Adipocyte (in vitro differentiated cells): Measurements from ENCODE around the gene ZCCHC17.
"Not testable (repeated sequence)": the region's sequence is repeated elsewhere in the genome, so short reads cannot be mapped to it uniquely, and the experiment has no call there.

Experiments
- DNase-seq: peaks from one replicate; pipeline ENCODE4 v3.0.0-alpha.2; 2015; ENCODE audit warnings: low read depth
- H3K27me3 ChIP-seq: replicated peaks from 2 replicates; pipeline ENCODE4 v1.7.0; 2013; ENCODE audit warnings: mild to moderate bottlenecking, low read length, moderate library complexity; ENCODE audit not compliant: control insufficient read depth, insufficient read depth
- H3K36me3 ChIP-seq: 2 replicates; pipeline ENCODE4 v1.7.0; 2013; ENCODE audit warnings: low read length, mild to moderate bottlenecking, moderate library complexity; ENCODE audit not compliant: control insufficient read depth, insufficient read depth, severe bottlenecking
- H3K4me1 ChIP-seq: 2 replicates; pipeline ENCODE4 v1.7.0; 2013; ENCODE audit warnings: mild to moderate bottlenecking, low read length, moderate library complexity; ENCODE audit not compliant: control insufficient read depth, insufficient read depth
- H3K4me3 ChIP-seq: 2 replicates; pipeline ENCODE4 v1.7.0; 2013; ENCODE audit warnings: mild to moderate bottlenecking, low read length, moderate library complexity
- H3K9ac ChIP-seq: 2 replicates; pipeline ENCODE4 v1.7.0; 2013; ENCODE audit warnings: mild to moderate bottlenecking, low read length, moderate library complexity
- H3K9me3 ChIP-seq: 2 replicates; pipeline ENCODE4 v1.7.0; 2013; ENCODE audit warnings: mild to moderate bottlenecking, low read length, moderate library complexity; ENCODE audit not compliant: control insufficient read depth

Gene ZCCHC17

DNA sequence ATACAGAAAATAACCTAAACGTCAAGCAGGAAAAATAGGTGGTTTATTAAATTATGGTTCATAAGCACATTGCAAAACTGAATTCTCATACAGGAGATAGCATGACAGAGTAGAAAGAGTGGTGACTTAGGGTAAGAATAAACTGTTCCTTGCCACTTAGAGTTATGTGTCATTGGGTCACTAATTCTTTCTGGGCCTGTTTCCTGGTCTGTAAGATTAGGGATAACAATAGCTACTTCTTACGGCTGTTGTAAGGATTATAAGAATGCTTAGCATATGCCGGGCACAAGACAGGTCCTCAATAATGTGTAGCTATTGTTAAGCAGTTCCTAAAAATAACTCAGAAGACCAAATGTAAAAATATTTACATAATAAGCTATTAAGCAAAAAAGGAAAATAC, 24.5 kb upstream of the ZCCHC17 start:
- DNase-seq, result no peak
- H3K9me3 ChIP-seq, result no peaks in the 10 kb centered on the region
- H3K4me1 ChIP-seq, result no peaks in the 10 kb centered on the region
- H3K4me3 ChIP-seq, result no peak overlapping the region
- no peaks in the 10 kb centered on the region for H3K27me3 ChIP-seq
- no peak overlapping the region for H3K9ac ChIP-seq
- peaks cover 84% of the 10 kb centered on the region for H3K36me3 ChIP-seq

DNA sequence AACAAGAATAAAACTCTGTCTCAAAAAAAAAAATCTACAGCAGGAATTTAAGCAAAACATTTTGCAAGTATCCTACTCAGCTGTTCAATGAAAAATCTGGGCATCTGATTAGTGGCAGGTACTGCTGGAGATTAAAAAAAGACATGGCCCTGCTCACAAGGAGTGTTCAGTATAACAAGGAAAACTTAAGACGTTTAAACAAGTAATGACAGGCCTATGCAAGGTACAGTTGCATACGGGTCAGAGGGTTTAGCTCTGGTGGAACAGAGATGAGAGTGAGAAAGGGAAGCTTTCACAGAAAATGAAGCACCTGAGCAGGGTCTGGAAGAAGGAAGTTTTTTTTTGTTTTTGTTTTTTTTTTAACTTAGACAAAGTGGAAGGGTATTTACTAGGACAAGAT, 23.2 kb upstream of the ZCCHC17 start:
- Histone ChIP-seq H3K27me3 (no peaks in the 10 kb centered on the region), H3K9ac (no peak overlapping the region), H3K9me3 (no peaks in the 10 kb centered on the region), H3K36me3 (peaks cover 84% of the 10 kb centered on the region), H3K4me1 (no peaks in the 10 kb centered on the region), H3K4me3 (no peak overlapping the region)
- no peak for DNase-seq

DNA sequence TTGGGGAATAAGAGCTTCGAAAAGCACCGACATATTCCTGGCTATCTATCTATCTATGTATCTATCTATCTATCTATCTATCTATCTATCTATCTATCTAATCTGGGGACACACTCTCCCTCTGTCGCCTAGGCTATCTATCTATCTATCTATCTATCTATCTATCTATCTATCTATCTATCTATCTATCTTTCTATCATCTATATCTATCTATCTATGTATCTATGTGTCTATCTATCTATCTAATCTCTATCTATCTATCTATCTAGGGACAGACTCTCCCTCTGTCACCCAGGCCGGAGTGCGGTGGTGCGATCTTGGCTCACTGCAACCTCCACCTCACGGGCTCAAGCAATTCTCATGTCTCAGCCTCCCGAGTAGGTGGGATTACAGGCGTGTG, 14.4 kb upstream of the ZCCHC17 start:
- not testable (repeated sequence) for DNase-seq, H3K4me3 ChIP-seq, H3K4me1 ChIP-seq, H3K9ac ChIP-seq, H3K27me3 ChIP-seq, H3K9me3 ChIP-seq
- peaks cover 71% of the 10 kb centered on the region for H3K36me3 ChIP-seq

DNA sequence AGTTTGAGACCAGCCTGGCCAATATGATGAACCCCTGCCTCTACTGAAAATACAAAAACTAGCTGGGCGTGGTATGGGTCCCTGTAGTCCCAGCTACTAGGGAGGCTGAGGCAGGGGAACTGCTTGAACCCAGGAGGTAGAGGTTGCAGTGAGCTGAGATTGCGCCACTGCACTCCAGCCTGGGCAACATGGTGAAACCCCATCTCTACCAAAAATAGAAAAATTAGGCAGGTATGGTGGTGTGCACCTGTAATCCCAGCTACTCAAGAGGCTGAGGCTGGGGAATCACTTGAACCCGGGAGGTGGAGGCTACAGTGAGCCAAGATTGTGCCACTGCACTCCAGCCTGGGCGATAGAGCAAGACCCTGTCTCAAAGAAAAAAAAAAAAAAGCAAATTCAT, 9.0 kb upstream of the ZCCHC17 start:
- not testable (repeated sequence) for H3K4me3 ChIP-seq, H3K4me1 ChIP-seq, H3K27me3 ChIP-seq, DNase-seq, H3K9me3 ChIP-seq, H3K9ac ChIP-seq
- H3K36me3 ChIP-seq, result peaks cover 75% of the 10 kb centered on the region

DNA sequence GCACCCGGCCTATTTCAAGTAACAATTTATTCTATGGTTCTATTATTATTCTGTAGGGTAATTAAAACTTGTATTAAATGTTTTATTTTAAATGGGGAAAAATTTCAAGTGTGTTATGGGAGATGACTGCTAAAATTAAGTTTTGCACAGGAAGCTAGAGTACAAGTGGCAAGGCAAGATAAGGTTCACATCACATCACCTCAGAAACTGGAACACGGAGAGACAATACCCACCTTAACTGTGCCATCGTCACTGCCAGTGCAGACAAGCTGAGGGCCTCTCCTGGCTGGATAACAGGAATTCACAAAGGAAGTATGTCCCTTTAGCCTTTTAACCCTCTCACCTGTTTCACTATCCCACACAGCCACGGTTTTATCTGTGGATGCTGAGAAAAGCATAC, 7.8 kb upstream of the ZCCHC17 start:
- H3K36me3 ChIP-seq, result peaks cover 76% of the 10 kb centered on the region
- H3K27me3 ChIP-seq, result no peaks in the 10 kb centered on the region
- no peak for DNase-seq

DNA sequence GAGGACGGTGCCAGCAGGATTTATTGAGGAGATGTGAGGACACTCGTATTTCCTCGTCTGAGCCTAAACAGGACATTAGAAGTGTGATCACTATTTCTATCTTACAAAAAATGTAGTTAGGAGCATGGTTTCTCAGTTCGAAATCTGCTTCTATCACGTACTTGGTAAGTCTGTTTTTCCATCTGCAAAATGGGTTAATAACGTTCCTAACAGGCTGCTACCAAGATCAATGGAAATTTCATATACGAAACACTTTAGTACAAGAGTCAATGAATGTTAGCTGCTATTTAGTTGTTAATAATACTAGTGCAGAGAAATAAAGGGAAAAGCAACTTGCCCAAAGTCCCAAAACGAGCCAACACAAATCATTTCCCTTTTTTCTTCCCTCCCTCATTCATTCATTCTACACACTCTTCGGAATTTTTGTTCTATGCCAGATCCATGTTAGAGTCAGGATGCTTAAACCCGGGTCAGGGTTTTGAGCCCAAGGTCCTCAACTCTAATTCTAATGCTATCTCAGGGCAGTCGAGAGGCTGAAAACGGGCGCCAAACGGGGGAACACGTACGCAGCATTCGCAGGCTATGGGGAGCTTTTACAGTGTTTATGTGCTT, 852 bp upstream of the ZCCHC17 start:
- Histone ChIP-seq H3K4me1 (peaks cover 29% of the 10 kb centered on the region), H3K9me3 (no peaks in the 10 kb centered on the region), H3K4me3 (peak overlapping the region; percentile 96), H3K9ac (peak overlapping the region; percentile 97), H3K27me3 (no peaks in the 10 kb centered on the region), H3K36me3 (peaks cover 26% of the 10 kb centered on the region)
- DNase-seq, result no peak

More for the DNA sequence above, 7.8 kb upstream of the ZCCHC17 start:
- Histone ChIP-seq H3K4me1 (no peaks in the 10 kb centered on the region), H3K9ac (no peak overlapping the region), H3K4me3 (no peak overlapping the region), H3K9me3 (no peaks in the 10 kb centered on the region)

DNA sequence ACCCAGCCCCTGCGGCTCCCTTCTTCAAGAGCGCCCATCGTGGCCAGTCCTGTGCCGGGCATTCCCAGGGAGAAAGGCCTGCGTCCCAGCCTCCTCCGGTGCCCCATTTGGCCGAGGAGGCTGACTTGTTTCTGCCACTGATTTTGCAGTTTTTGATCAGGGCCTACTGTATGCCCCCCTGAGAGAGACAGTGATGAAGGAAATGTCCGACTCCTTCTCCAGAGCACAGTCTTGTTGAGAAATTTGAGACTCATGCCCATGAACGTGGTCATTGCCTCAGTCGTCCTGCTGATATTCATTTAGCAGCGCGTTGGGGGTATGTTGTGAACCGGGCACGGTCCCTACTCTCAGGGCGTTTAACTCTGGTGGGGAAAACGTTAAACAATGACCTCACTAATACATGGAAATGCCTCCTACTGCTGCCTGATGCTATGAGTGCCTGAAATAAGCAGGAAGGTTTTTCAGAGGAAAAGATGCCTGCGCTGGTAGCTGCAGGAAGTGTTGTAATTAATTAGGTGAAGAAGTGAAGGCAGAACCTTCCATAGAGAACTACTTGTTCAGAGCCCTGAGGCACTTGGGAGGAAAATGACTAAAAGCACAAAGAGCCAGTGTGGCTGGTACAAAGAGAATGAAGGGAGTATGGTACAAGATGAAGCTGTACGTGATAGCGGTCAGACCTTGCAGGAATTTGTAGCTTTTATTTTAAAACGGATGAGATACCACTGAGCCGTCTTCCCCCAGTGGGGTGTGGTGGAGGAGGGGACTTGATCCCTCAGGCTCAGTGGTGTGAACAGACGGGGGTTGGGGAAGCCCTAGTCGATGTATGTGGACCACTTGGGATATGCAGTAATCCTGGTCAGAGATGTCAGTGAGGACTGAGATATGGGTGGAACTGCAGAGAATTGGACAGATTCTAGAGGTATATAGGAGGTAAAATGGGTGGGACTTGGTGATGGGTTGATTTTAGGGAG, 730 bp downstream of the ZCCHC17 start:
- H3K9me3 ChIP-seq, result no peaks in the 10 kb centered on the region
- H3K36me3 ChIP-seq, result peaks cover 11% of the 10 kb centered on the region
- peak; percentile 65 for DNase-seq
- H3K4me3 ChIP-seq, result peak overlapping the region; percentile 96
- no peaks in the 10 kb centered on the region for H3K27me3 ChIP-seq
- H3K4me1 ChIP-seq, result peaks cover 29% of the 10 kb centered on the region
- peak overlapping the region; percentile 97 for H3K9ac ChIP-seq

DNA sequence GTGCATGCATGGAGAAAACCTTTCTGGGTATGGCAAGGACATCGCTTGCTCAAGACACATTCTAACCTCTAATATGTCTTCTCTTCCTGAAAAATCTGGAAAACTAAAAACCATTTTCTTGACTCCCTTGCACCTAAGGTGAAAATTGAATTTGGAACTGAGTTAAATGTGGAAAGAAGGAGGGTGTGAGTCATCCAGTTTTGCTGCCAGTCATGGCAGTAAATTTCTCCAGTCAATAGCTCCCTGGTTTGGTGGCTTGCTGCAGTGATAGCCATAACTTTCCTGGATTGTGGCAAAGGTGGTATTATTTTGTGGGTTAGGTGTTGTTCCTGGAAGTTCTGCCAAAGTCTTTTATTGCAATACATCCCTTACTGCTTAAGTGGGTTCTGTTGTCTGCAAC, 2.5 kb downstream of the ZCCHC17 start:
- Histone ChIP-seq H3K9me3 (no peaks in the 10 kb centered on the region), H3K27me3 (no peaks in the 10 kb centered on the region), H3K4me1 (peaks cover 29% of the 10 kb centered on the region), H3K9ac (no peak overlapping the region), H3K36me3 (no peaks in the 10 kb centered on the region), H3K4me3 (no peak overlapping the region)
- peak; percentile 18 for DNase-seq

DNA sequence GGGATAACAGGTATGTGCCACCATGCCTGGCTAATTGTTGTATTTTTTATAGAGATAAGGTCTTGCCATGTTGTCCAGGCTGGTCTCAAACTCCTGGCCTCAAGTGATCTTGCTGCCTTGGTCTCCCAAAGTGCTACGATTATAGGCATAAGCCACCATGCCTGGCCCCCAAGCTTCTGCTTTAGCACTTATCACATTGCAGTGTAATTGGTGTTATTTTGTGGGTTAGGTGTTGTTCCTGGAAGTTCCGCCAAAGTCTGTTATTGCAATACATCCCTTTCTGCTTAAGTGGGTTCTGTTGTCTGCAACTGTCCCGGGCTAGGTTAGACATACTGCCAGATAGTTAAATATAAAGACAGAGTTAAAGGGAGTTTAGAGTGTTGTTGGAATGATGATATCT, 3.4 kb downstream of the ZCCHC17 start:
- H3K4me1 ChIP-seq, result peaks cover 29% of the 10 kb centered on the region
- no peaks in the 10 kb centered on the region for H3K36me3 ChIP-seq
- H3K9me3 ChIP-seq, result no peaks in the 10 kb centered on the region
- H3K4me3 ChIP-seq, result no peak overlapping the region
- H3K27me3 ChIP-seq, result no peaks in the 10 kb centered on the region
- DNase-seq, result no peak
- no peak overlapping the region for H3K9ac ChIP-seq

DNA sequence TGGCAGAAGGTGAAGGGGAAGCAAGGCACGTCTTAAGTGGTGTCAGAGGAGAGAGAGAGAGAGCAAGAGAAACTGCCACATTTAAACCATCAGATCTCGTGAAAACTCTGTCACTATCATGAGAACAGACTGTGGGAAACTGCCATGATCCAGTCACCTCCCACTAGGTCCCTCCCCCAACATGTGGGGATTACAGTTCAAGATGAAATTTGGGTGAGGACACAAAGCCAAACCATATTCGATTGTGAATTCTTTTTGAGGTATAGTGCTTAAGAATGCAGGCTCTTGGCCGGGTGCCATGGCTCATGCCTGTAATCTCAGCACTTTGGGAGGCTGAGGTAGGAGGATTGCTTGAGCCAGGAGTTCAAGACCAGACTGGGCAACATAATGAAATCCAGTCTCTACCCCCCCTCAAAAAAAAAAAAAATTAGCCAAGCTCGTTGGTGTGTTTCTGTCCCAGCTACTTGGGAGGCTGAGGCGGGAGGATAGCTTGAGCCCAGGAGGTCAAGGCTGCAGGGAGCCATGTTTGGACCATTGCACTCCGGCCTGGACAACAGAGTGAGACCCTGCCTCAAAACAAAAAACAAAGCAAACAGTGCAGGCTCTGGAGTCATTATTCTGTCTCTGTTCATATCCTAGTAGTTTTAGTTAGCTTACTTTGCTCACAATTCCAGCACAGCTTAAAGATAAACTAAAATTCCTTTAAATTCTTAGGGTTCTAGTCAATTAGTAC, 6.0 kb downstream of the ZCCHC17 start:
- Histone ChIP-seq H3K9ac (no peak overlapping the region), H3K4me1 (peaks cover 30% of the 10 kb centered on the region), H3K4me3 (no peak overlapping the region), H3K27me3 (no peaks in the 10 kb centered on the region), H3K36me3 (no peaks in the 10 kb centered on the region), H3K9me3 (no peaks in the 10 kb centered on the region)
- no peak for DNase-seq

DNA sequence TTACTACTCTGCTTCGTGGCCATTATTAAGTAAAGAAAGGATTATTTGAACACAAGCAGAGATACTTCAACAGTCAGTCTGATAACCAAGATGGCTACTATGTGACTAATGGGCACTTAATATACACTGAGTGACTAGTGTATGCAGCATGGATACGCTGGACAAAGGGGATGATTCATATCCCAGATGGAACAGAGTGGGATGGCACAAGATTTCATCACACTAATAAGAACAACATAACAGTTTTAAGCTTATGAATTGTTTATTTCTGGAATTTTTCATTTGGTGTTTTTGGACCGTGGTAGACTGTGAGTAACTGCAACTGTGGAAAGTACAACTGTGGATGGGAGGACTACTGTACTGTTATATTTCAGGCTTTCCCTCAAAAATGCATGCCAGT, 9.4 kb downstream of the ZCCHC17 start:
- H3K4me1 ChIP-seq, result peaks cover 18% of the 10 kb centered on the region
- H3K36me3 ChIP-seq, result peaks cover 16% of the 10 kb centered on the region
- peak; percentile 77 for DNase-seq
- no peaks in the 10 kb centered on the region for H3K27me3 ChIP-seq
- no peak overlapping the region for H3K9ac ChIP-seq
- no peak overlapping the region for H3K4me3 ChIP-seq
- H3K9me3 ChIP-seq, result no peaks in the 10 kb centered on the region
